GM12801 (cell line): Measurements from ENCODE around the gene CPAMD8.

ENCODE experiments used
- TF ChIP-seq, protein P1 (sequence below): IDR thresholded peaks from one replicate; pipeline ENCODE4 v1.5.1; 2011; ENCODE audit warnings: control low read depth; ENCODE audit not compliant: insufficient read length; ENCODE audit errors: extremely low read depth

The CPAMD8 gene

DNA sequence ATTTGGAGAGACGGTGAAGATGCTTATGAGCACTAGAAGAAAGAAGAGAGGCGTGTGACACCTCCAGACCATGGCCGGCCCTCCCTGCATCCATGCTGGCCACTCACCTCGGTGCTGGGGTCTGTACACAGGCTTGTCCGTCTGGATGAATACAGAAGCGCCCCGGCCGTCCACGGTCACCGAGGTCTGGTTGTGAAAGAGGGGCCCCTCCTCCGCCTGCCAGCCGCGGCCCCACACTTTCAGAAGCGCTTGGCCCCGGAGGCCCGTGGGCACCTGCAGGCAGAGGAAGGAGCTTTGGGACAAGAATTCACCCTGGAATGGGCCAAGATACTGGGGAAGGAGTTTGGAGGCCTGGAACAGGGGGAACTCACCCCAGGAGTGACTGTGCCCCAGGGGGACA, 15.1 kb downstream of the CPAMD8 start:
- TF ChIP-seq, protein P1, sequence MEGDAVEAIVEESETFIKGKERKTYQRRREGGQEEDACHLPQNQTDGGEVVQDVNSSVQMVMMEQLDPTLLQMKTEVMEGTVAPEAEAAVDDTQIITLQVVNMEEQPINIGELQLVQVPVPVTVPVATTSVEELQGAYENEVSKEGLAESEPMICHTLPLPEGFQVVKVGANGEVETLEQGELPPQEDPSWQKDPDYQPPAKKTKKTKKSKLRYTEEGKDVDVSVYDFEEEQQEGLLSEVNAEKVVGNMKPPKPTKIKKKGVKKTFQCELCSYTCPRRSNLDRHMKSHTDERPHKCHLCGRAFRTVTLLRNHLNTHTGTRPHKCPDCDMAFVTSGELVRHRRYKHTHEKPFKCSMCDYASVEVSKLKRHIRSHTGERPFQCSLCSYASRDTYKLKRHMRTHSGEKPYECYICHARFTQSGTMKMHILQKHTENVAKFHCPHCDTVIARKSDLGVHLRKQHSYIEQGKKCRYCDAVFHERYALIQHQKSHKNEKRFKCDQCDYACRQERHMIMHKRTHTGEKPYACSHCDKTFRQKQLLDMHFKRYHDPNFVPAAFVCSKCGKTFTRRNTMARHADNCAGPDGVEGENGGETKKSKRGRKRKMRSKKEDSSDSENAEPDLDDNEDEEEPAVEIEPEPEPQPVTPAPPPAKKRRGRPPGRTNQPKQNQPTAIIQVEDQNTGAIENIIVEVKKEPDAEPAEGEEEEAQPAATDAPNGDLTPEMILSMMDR: no peak

DNA sequence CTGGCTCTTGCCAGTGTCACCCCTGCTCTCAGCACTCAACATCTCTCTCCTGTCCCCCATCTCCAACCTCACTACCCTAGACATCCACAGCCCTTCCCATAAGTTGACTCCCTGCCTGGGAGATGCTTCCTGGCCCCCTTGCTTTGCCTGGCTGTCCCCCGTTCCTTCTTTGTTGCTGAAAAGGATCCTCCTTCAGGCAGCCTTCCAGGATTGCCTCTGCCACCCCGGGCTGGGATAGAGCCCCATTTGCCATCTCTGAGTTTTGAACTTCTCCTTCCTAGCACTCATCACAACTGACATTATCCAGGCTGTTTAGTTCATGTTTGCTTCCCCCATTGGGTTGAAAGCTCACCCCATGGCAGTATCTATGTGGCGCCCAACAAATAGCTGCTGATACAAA, 20.0 kb downstream of the CPAMD8 start:
- TF ChIP-seq, protein P1: no peak

- TF ChIP-seq, protein P1: no peak
These were observed 21.6 kb downstream of the CPAMD8 start for GRCh38 chr19:17005000-17005399.

DNA sequence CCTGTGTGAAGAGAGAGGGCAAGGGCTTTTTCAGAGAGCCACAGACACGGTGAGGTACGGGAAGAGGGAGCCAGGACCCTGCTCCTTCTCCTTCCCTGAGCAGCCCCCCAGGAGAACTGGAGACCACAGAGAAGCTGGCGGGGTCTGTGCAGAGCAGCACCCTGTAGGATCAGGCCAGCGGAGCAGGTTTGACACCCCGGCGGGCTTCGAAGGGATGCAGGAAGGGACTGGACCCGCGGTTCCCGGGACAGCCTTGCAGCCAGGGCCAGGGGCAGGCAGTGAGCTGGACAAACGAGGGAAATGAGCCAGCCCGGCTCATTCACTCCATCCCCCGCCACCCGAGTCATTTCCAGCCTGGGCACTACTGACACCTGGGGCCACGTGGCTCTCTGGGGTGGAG, 22.2 kb downstream of the CPAMD8 start:
- TF ChIP-seq, protein P1: no peak

GRCh38 chr19:17002455-17002854, 24.2 kb downstream of the CPAMD8 start:
- TF ChIP-seq, protein P1: no peak

DNA sequence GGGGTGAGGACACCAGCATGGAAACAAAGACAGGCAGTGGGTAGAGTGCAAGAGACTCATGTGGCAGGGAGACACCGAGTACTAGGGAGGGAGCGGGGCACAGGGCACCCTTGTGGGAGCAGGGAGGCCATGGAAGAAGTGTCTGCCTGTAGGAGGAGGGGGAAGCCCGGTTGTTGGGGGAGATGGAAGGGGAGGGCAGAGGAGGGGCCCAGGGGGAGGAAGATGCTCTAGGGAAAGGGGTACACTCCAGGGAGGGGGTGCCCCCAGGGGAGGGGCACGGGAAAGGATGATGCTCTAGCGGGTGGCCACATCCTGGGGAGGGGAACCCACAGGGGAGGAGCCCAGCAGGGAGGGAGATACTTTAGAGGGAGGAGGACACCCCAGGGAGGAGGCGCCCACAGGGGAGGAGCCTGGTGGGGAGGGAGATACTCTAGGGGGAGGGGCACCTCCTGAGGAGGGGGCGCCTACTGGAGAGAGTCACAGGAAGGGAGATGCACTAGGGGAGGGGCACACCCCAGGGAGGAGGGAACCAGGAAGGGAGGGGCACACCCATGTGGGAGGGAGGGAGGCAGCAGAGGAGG, 24.9 kb downstream of the CPAMD8 start:
- TF ChIP-seq, protein P1: no peak

DNA sequence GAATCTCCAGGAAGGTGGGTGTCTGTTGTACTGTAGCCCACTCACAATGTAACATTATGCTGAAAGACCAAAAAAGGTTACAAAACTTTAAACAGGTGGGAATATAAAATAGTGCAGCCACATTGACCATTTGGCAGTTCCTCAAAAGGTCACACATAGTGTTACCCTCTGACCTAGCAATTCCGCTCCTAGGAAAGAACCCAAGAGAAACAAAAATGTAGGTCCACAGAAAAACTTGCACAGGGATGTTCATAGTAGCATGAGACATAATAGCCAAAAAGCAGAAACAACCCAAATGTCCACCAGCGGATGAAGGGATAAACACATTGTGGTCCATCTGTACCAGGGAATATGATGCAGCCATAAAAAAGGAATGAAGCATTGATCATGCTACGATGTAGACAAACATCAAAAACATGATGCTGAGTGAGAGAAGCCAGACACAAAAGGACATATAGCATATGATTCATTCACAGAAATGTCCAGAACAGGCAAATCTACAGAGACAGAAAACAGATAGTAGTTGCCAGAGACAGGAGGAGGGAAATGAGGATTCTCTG, 27.9 kb downstream of the CPAMD8 start:
- TF ChIP-seq, protein P1: no peak
